Endothelial cell of umbilical vein (primary cell): ENCODE measurements around the gene PML. TPM values are rescaled to one million over a fixed set of nuclear protein-coding genes. Genes with fewer than 3 reads are reported as not detected.

Source experiments
- BruUV-seq: library from RNA; stranded (reverse); fragments of 400-500 nt; replicated peaks from 2 replicates; lab custom pipeline; 2021; lab: Mats Ljungman, UMichigan
- CTCF ChIA-PET: fragments of 300-600, 350-600 bp; sonication (Branson Sonifier 250); formaldehyde crosslinking; loops from one replicate; lab custom pipeline; 2021; ENCODE audit warnings: antibody characterized with exemption, inconsistent platforms; lab: Charles Lee
- POLR2A ChIA-PET: fragments of 300-600, 350-600 bp; sonication (Branson Sonifier 250); formaldehyde crosslinking; loops from one replicate; lab custom pipeline; 2021; ENCODE audit warnings: antibody characterized with exemption, inconsistent platforms; lab: Charles Lee
- DNase-seq: peaks from one replicate; pipeline ENCODE4 v3.0.0-alpha.2; 2011; ENCODE audit warnings: low read depth, low spot score
- FAIRE-seq: peaks from 2 replicates; lab custom pipeline; 2011; peaks lifted over from hg19 to GRCh38; lab: Jason Lieb, UNC
- H2AFZ ChIP-seq: 2 replicates; pipeline ENCODE4 v1.6.0; 2012; ENCODE audit warnings: low read depth, low read length, control low read depth, inconsistent platforms
- H3K27ac ChIP-seq: 2 replicates; pipeline ENCODE4 v1.5.1; 2011; ENCODE audit warnings: low read depth, mild to moderate bottlenecking, control low read depth, low read length, moderate library complexity; ENCODE audit not compliant: insufficient read depth
- H3K27me3 ChIP-seq, 2 experiments: 2 replicates each; pipeline versions ENCODE4 v1.6.0 to v1.6.1; 2011; ENCODE audit warnings: low read length in 2 of 2, mixed read lengths in 1 of 2; ENCODE audit not compliant: control insufficient read depth in 2 of 2, insufficient read depth in 2 of 2
- H3K36me3 ChIP-seq, 2 experiments: 2 replicates in 1 of 2; 3 replicates in 1 of 2; pipeline ENCODE4 v1.5.1; 2011; ENCODE audit warnings: low read length in 2 of 2, mild to moderate bottlenecking in 1 of 2, moderate library complexity in 1 of 2; ENCODE audit not compliant: control insufficient read depth in 2 of 2, insufficient read depth in 2 of 2; ENCODE audit errors: extremely low read depth in 1 of 2
- H3K4me1 ChIP-seq: 3 replicates; pipeline ENCODE4 v1.5.1; 2011; ENCODE audit warnings: mild to moderate bottlenecking, low read length; ENCODE audit not compliant: control insufficient read depth, insufficient read depth; ENCODE audit errors: extremely low read depth
- H3K4me2 ChIP-seq: 2 replicates; pipeline ENCODE4 v1.6.1; 2011; ENCODE audit warnings: low read length, control low read depth, mixed read lengths; ENCODE audit not compliant: insufficient read depth
- H3K4me3 ChIP-seq, 3 experiments: fragments of 200-600 bp in 1 of 3; sonication (generic), shearing (Covaris generic) in 1 of 3; replicated peaks in 1 of 3; 2 replicates each; pipeline ENCODE4 v1.5.1; 2011 to 2016; ENCODE audit warnings: control low read depth in 3 of 3, low read length in 3 of 3, mild to moderate bottlenecking in 2 of 3, inconsistent platforms in 1 of 3, low read depth in 1 of 3, moderate library complexity in 1 of 3; ENCODE audit not compliant: insufficient read depth in 1 of 3
- H3K79me2 ChIP-seq: 2 replicates; pipeline ENCODE4 v1.6.0; 2012; ENCODE audit warnings: low read length, inconsistent platforms; ENCODE audit not compliant: control insufficient read depth, insufficient read depth
- H3K9ac ChIP-seq: replicated peaks from 2 replicates; pipeline ENCODE3; 2011; ENCODE audit warnings: low read length, control low read depth; ENCODE audit not compliant: insufficient read depth; ENCODE audit errors: extremely low read depth
- H3K9me1 ChIP-seq: replicated peaks from 3 replicates; pipeline ENCODE4 v1.6.0; 2011; ENCODE audit warnings: mild to moderate bottlenecking, low read length; ENCODE audit not compliant: control insufficient read depth, insufficient read depth; ENCODE audit errors: extremely low read depth
- H3K9me3 ChIP-seq: replicated peaks from 2 replicates; pipeline ENCODE4 v1.5.1; 2012; ENCODE audit warnings: low read length, inconsistent platforms; ENCODE audit not compliant: control insufficient read depth, insufficient read depth
- H4K20me1 ChIP-seq: replicated peaks from 2 replicates; pipeline ENCODE3; 2011; ENCODE audit warnings: mild to moderate bottlenecking, low read length; ENCODE audit not compliant: control insufficient read depth, insufficient read depth; ENCODE audit errors: extremely low read depth
- EZH2 ChIP-seq: IDR thresholded peaks from 2 replicates; pipeline ENCODE4 v1.6.1; 2012; ENCODE audit warnings: borderline replicate concordance, low read depth, mild to moderate bottlenecking, moderate library complexity, low read length, inconsistent platforms; ENCODE audit not compliant: severe bottlenecking
- FOS ChIP-seq: IDR thresholded peaks from 2 replicates; pipeline ENCODE4 v1.6.1; 2011; ENCODE audit warnings: mild to moderate bottlenecking, low read length, moderate library complexity, borderline replicate concordance; ENCODE audit not compliant: insufficient read depth
- GATA2 ChIP-seq: IDR thresholded peaks from 2 replicates; pipeline ENCODE4 v1.7.0; 2011; ENCODE audit warnings: low read depth, mild to moderate bottlenecking, moderate library complexity, mixed read lengths, low read length; ENCODE audit not compliant: insufficient read length, insufficient read depth
- JUN ChIP-seq: IDR thresholded peaks from 2 replicates; pipeline ENCODE4 v1.6.1; 2011; ENCODE audit warnings: borderline replicate concordance, low read depth; ENCODE audit not compliant: insufficient read length, insufficient read depth
- MYC ChIP-seq: IDR thresholded peaks from one replicate; pipeline ENCODE4 v1.6.1; 2011; ENCODE audit warnings: mild to moderate bottlenecking, low read depth, low read length
- POLR2A ChIP-seq: IDR thresholded peaks from 2 replicates; pipeline ENCODE4 v1.6.1; 2012; ENCODE audit warnings: low read depth, mild to moderate bottlenecking, control low read depth, low read length
- POLR2AphosphoS5 ChIP-seq: IDR thresholded peaks from 2 replicates; pipeline ENCODE4 v1.6.1; 2012; ENCODE audit warnings: low read depth, mild to moderate bottlenecking, control low read depth, low read length, moderate library complexity; ENCODE audit not compliant: insufficient read depth
- dilution Hi-C: fragments of 300-500 bp; cut with MboI; formaldehyde crosslinking; loops from one replicate; pipeline ENCODE4 v1.15.0; 2019; ENCODE audit warnings: low sequenced_read_pairs; ENCODE audit not compliant: extremely low pct_ligation_motif_present
- intact Hi-C: fragments of 100-400 bp; cut with micrococcal nuclease; formaldehyde crosslinking; loops from one replicate; pipeline ENCODE4 v1.10.0; 2022
- polyA plus RNA-seq, 4 experiments: library from polyadenylated mRNA; depleted of rRNA in 3 of 4; stranded (reverse) in 3 of 4; unstranded in 1 of 4; fragments of >200 nt; gene quantifications; 2 replicates each; pipeline versions ENCODE4 v1.2.1 to v1.2.3, GENCODE V29; 2011 to 2012; ENCODE audit warnings: missing spikeins in 1 of 4
- total RNA-seq: library from RNA; stranded (reverse); gene quantifications from 2 replicates; pipeline ENCODE4 v1.2.3, GENCODE V29; 2021
- TF ChIP-seq, protein P1 (sequence below): IDR thresholded peaks from 2 replicates; pipeline ENCODE4 v1.6.1; 2011; ENCODE audit not compliant: insufficient read depth, insufficient read length
- TF ChIP-seq, protein P2 (sequence below), 2 donors: IDR thresholded peaks; 1 replicate in 1 of 2; 2 replicates in 1 of 2; pipeline ENCODE4 v1.5.1; 2011; ENCODE audit warnings: low read length in 2 of 2, mild to moderate bottlenecking in 2 of 2, moderate library complexity in 2 of 2, control low read depth in 1 of 2, inconsistent platforms in 1 of 2, low read depth in 1 of 2; ENCODE audit not compliant: insufficient read depth in 1 of 2; ENCODE audit errors: extremely low read depth in 1 of 2

PML gene
- total and polyA plus RNA-seq, 2 donors (not counting 3 experiments of a cell fraction or from before 2014, with no cell fraction given), result 30.4 to 79.6 TPM

DNA sequence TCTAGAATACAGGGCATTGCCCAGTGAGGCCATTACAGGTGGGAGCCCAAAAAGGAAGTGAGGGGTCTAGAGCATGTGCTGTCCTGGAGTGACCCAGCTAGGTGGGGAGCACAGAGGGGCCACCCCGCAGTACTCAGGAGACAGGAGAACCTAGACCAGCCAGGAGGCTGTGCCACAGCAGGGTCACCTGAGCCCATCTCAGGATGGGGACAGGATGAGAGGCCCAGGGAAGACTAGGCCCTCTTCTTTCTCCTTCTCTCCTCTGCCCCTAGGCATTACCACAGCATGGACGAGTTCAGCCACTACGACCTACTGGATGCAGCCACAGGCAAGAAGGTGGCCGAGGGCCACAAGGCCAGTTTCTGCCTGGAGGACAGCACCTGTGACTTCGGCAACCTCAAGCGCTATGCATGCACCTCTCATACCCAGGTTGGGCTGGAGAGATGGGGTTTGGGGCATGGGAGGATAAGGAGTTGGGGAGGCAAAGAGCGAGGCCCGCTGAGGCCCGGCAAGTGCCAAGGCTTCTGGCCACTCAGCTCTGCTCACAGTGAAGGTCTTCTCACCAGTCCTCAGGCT is 47.6 kb upstream of the PML start:
- Histone ChIP-seq H2AFZ (no peak overlapping the region), H3K9me1 (no peaks in the 10 kb centered on the region), H3K9ac (no peak overlapping the region), H3K79me2 (no peaks in the 10 kb centered on the region), H3K27ac (no peak overlapping the region), H4K20me1 (no peaks in the 10 kb centered on the region), H3K4me3 (no peak overlapping the region), H3K27me3 (no peaks in the 10 kb centered on the region), H3K4me2 (no peak overlapping the region), H3K4me1 (peaks cover 7% of the 10 kb centered on the region), H3K9me3 (no peaks in the 10 kb centered on the region), H3K36me3 (no peaks in the 10 kb centered on the region)
- dilution Hi-C loops, result no loop called here
- CTCF ChIA-PET, result interaction anchor here (1.8 kb wide), 1 partner anchor 11 kb away, joined by 4 read pairs; no protein-coding TSS in a partner anchor
- TF ChIP-seq FOS (no peak), POLR2A (no peak), JUN (no peak), POLR2AphosphoS5 (no peak), MYC (no peak), GATA2 (no peak), EZH2 (no peak)
- TF ChIP-seq, protein P1, sequence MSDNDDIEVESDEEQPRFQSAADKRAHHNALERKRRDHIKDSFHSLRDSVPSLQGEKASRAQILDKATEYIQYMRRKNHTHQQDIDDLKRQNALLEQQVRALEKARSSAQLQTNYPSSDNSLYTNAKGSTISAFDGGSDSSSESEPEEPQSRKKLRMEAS, result no peak
- TF ChIP-seq, protein P2, sequence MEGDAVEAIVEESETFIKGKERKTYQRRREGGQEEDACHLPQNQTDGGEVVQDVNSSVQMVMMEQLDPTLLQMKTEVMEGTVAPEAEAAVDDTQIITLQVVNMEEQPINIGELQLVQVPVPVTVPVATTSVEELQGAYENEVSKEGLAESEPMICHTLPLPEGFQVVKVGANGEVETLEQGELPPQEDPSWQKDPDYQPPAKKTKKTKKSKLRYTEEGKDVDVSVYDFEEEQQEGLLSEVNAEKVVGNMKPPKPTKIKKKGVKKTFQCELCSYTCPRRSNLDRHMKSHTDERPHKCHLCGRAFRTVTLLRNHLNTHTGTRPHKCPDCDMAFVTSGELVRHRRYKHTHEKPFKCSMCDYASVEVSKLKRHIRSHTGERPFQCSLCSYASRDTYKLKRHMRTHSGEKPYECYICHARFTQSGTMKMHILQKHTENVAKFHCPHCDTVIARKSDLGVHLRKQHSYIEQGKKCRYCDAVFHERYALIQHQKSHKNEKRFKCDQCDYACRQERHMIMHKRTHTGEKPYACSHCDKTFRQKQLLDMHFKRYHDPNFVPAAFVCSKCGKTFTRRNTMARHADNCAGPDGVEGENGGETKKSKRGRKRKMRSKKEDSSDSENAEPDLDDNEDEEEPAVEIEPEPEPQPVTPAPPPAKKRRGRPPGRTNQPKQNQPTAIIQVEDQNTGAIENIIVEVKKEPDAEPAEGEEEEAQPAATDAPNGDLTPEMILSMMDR (IDR thresholded peaks at IDR 0.05; ENCODE audit: extremely low read depth in 1 of 2, insufficient read depth in 1 of 2, low read depth in 1 of 2, low read length in 2 of 2), result no peak
- POLR2A ChIA-PET, result no interaction called here
- no TSS peak for BruUV-seq
- FAIRE-seq, result no peak
- DNase-seq, result no peak
- intact Hi-C loops, result no loop called here
